ENCODE results near the gene MARCHF4. TPM values are rescaled to one million over a fixed set of nuclear protein-coding genes. Genes with fewer than 3 reads are reported as not detected.

MARCHF4 gene
- 0.48 TPM in 1 of 2 replicates, not detected in the other for total RNA-seq

GRCh38 chr2:216371721-216372702 is at the start of gene MARCHF4:
TSS of gene MARCHF4 (minus strand) at chr2:216372483. CDS start at chr2:216370260, 2,223 bp downstream.

GRCh38 chr2:216412022-216412999 is 40.0 kb upstream of the MARCHF4 start, which contains the start of gene SMARCAL1:
TSS of gene SMARCAL1 (plus strand) at chr2:216412484. CDS start at chr2:216414705, 2,221 bp downstream.

Other genes starting within 250 kb of the MARCHF4 start
- 8.4 and 10.9 TPM in 2 replicates for gene SMARCAL1, start 40.0 kb upstream of the MARCHF4 start, total RNA-seq
- 1,875 and 2,994 TPM in 2 replicates for gene RPL37A, start 126.4 kb upstream of the MARCHF4 start, total RNA-seq

Measured in tracheal epithelial cell (primary cell).